Measurements from ENCODE around the gene STON1.
"Not testable (repeated sequence)": the region's sequence is repeated elsewhere in the genome, so short reads cannot be mapped to it uniquely, and the experiment has no call there.

Gene STON1

DNA sequence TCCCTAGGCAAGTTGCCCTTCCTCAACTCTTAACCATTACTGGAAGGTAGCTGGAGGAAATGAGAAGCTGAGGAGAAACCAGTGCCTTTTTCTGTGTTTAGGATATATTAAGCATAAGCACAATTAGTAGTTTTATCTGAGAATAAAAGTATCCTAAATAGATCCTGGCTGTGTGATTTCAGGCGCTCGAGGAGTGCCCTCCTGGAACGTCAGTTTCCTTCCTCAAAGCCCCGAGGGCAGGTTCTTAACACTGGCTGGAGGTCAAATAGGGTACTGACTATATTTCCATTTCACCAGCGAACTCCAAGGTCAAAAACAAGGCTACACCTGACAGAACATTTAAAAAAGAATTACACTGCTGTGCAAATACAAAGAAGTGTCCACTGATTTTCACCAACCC, 1.5 kb upstream of the STON1 start:
- no peak for DNase-seq

DNA sequence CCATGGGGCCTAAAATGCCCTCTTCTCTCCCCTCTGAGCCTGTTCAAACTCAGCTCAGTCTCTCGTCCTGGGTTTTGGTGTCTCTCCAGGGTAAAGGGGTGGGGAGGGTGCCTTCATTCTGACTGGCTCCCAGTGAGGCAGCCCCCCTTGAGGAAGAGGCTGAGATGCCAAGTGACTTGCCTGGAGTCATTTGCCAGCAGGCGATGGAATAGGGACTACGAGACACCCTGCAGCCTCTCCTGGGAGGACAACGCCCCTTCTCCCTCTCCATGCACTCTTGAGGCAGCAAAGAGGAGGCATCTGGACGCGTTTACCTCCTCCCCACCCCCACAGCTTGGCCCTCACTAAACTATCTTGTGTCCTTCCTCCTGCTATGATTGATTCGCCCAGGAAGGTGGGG, 760 bp upstream of the STON1 start:
- no peak for DNase-seq

DNA sequence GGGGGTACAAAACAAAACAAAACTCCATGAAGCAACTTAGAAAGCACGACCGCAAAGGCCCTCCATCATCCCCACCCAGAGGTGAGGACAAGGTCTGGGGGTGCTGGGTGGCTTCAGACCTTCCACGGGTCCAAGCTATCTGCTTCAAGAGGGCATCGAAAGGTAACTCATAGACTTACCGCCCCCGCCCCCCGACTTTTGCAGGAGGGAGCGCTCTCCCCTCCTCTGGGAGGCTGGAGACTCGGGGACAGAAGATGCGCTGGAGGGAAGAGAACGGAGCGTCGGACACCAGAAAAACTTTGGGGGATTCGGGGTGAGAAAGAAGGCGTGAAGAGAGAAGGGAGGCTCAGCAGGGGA, 300 bp upstream of the STON1 start:
- DNase-seq, result no peak

DNA sequence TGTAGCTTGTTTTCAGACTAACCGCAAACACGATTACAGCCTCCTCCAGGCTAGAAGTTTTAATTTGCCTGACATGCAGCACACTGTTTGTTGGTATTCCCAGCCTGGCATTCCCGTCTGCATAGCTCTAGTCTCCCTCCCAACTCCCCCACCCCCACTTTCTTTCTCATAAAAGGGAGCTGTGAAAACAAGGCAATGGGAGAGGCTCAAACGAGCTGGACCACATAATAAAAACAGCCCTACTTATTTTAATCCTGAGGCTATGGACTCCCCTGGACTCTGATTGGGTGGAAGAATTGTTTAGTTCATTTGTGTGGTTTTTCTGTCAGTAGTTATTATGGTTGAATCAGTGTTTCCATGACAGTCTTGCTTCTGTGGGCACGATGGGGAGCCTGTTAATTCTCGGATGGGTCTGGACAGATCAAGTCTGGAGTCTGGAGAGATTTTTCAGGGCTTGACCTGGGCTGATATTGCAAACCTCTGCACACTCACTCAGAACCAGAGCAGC, 1.2 kb downstream of the STON1 start:
- no peak for DNase-seq

DNA sequence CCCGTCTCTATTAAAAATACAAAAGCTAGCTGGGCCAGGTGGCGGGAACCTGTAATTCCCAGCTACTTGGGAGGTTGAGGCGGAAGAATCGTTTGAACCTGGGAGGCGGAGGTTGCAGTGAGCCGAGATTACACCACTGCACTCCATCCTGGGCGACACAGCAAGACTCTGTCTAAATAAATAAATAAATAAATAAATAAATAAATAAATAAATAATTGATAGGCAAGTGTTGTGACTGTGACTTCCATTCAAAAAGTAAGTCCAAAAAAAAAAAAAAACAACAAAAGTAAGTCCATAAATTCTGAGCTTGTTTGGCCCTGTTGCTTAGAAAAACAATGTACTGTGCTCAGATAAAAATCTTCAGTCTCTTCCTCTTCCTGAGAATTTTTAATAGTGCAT, 2.2 kb downstream of the STON1 start:
- no peak for DNase-seq

DNA sequence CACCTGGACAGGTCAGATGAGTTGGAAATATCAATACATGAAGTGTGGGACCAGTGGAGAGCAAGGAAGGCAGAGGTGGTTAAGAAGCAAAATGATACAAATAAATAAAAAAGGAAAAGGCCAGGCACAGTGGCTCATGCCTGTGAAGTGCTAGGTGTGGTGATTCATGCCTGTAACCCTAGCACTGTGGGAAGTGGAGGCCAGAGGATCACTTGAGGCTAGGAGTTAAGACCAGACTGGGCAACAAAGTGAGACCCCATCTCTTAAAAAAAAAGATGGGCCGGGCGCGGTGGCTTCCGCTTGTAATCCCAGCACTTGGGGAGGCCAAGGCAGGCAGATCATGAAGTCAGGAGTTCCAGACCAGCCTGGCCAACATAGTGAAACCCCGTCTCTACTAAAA, 2.9 kb downstream of the STON1 start:
- no peak for DNase-seq

DNA sequence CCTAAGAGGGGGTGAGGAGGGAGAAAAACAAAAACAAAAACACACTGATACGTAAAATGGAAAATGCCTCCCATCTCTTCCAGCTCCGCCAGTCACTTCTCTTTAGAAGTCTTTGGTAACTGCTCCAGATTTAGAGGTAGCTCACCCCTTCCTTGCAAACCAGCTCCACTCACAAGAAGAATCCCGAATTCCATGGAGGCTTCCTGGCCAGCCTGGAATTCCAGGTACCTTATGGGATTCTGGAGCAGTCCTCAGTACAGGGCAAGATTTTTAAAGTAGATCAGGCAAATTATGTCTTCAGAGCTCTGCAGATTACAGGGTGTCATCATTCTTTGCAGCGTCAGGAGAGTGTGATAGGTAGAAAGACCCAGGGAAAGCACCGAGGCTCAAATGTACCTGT, 4.8 kb downstream of the STON1 start:
- DNase-seq, result no peak

DNA sequence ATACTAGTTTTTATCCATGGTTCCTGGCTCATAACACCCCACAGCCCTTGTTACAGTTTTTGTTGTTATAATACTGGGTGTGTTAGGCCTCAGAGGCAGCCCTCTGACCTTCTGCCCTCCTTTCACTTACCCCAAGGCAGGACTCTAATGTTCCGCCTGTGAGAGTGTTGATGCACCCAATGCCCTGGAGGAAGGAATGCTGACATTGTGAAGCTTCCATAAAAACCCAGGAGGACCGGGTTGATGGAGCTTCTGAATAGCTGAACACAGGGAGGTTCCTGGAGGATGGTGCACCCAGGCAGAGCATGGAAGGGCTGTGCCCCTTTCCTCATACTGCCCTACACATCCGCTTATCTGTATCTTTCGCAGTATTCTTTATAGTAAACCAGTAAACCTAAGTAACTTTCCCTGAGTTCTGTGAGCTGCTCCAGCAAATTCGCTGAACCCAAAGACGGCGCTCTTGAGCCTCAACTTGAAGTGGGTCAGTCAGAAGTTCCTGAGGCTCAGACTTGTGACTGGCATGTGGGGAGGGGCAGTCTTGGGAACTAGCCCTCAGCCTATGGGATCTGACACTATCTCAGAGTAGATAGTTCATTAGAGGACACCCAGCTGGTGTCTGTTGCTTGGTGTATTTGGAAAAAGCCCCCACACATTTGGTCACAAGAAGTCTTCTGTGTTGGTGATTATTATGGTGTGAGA, 10.4 kb downstream of the STON1 start:
- no peak for DNase-seq

DNA sequence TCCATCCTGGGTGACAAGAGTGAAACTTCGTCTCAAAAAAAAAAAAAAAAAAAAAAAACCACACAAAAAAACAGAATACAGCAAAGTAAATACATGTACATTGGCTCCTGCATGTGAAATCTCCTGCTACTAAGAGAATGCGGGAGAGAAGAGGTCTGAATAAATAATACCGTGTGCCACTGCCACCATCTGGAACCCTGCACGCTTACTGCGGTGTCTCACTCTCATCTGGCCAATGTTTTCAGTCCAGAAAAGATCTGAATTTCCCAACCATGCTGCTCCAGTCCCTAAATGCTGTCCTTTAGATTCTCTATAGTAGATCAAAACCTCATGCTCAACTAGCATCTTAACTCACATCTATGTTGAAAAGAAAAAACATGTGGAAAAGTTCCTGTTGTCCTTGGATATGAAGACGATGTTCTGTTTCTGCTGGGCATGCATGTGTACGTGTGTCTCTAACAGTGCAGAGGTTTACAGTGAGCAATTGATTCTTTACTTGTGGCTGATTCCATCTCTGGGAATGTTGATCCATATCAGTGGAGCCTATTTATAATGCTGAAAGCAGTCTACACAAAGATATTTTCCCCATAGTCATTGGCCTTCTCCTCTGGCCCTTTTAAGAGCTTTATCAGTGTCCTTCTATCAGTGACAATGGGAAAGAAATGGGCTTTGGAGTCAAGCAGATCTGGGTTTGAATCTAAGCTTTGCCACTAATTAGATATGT, 11.9 kb downstream of the STON1 start:
- no peak for DNase-seq

DNA sequence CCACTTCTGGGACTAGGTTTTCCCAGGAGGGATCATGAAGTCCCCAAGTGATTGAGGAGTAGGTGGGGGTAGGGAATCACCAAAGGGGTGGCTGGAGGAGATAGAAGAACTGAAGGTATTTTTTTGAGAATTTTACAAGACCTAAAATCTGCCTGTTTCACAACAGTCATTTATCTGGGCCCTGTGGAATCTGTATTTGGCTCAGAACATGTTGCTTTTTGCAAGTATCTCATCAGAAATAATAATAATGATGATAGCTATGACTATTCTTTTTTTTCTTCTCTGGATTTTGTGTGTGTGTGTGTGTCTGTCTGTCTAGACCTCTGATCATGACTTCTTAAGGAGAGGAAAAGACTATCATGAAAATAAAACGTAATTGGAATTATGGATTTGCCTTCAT, 13.9 kb downstream of the STON1 start:
- no peak for DNase-seq

DNA sequence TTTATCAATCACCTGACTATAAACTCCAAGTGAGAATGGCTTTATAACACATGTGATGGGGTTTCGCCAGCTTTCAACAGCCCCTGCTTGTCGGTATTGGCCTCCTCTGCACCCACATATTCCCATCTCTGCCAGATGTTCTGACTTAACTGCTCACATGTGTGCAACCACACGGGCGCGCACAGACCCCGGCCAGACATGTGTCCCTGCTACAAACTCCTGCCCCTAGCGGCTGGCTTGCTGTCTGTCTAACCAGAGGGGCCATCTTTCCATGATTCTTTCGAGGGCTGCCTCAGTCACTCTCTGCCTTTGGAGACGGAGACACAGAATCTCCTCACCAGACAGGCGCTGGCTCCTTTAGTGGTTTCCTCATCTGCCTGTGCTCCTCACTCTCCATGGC, 15.3 kb downstream of the STON1 start:
- DNase-seq, result no peak

DNA sequence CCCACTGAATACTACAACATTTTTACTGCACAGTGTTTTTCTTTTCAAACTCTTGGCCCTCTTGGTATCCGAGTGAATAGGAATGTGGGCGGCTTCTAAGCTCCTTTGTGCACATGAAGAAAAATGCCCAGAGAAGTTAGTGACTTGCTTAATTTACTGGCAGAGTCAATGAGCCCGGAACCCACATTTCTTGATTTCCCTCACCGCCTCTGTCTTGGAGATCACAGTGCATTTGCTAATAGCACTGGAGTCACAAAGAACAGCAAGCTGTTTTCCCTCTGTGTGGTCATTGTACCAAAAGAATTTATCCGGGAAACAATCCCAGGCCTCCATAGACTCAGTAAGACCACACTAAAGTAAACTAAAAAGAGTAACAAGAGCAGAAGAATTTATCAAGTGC, 18.9 kb downstream of the STON1 start:
- no peak for DNase-seq

DNA sequence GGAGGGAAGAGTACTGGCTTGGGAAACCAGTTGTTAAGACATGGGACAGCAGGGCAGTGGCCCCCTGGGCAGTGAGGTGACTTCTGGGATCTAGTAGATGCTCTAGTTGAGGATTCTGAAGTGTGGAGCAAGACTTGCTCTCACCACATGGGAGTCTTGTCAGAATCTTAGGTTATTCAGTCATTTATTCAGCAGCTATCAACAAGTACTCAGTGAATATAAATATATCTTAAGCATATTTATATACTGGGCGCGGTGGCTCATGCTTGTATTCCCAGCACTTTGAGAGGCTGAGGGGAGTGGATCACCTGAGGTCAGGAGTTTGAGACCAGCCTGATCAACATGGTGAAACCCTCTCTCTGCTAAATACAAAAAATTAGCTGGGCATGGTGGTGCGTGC, 20.0 kb downstream of the STON1 start:
- no peak for DNase-seq

DNA sequence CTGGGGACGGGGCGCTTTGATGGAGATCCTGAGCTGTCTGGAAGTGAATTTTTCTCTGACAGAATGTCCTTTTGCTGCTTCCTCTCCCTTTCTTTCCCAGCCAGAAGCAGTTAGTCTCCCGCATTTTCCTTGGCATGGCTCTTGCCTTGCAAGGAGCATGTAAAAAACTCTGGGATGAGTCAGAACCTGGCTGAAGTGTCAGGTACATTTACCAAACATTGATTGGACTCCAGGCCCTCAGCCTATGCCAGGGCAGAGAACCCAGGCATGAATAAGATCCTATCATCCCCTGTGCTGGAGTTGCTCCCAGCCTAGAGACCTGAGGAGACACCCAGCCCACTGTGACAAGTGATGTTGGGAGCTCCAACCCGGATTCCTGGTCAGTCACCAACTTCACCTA, 21.6 kb downstream of the STON1 start:
- no peak for DNase-seq

DNA sequence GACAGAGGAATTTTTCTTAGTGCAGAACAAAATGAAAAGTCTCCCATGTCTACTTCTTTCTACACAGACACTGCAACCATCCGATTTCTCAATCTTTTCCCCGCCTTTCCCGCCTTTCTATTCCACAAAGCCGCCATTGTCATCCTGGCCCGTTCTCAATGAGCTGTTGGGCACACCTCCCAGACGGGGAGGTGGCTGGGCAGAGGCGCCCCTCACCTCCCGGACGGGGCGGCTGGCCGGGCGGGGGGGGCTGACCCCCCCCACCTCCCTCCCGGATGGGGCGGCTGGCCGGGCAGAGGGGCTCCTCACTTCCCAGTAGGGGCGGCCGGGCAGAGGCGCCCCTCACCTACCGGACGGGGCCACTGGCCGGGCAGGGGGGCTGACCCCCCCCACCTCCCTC, 25.1 kb downstream of the STON1 start:
- DNase-seq, result not testable (repeated sequence)

DNA sequence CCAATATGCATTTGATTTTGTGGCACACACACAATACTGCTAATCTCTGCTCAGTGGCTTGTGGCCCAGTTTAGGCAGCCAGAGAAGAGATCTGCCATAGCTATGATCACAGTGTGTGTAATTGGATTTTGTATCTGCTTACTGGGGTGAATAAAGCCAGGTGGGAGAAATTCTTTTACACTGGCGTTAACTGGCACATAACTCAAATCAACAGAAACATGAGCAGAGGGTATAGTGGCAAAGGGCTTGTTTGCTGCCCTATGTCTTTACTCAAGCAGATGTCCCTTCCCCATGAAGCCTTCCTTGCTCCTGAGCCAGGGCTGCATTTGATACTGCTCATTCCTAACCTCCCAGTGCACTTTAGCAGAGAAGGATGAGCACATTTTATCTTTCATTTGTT, 28.5 kb downstream of the STON1 start:
- no peak for DNase-seq

DNA sequence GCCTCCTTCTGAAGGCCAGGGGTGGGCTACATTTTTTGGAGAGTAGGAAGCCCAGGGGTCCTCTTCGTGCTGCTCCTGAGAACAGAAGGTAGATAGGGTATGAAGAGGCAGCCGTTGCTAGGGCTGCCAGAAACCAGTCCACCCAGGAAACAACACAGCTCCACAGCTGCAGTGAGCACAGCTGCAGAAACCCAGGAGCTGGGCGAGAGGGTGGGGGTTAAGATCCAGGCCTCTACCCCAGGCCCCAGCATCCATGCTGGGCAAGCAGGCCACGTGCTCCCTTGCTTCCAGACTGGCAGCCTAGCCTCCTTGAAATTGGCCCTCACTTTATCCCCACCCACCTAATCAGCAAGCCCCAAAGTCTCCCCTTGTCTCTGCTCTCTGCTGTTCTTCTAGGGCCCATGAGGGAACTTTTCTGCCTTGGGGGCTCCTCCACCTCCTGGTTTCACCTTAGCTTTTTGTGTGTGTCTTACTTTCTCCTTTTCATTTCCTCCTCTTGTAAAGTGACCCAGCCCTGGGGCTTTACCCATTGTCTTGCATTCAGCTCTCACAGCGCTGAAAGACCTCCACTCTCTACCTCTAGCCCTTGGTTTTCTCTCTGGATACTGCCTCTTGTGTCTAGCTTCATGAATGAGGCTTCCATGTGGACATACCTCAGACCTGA, 30.7 kb downstream of the STON1 start:
- no peak for DNase-seq

DNA sequence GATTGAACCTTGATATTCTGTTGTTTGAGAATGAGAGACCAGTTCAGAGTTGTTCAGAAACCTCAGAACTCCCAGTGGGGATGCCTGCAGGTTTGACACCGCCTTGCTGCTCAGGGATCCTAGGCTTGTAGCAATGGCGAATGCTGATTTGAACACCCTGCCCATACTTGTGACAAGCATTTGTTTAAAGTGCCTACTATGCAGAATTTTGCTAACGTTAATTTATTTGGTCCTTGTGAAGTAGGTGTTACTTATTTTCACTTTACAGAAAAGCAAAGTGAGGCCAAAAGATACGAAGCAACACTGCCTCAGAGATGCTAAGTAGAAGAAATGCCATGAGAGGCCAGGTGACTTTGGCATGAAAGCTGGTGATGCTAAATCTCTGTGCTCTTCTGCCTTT, 32.3 kb downstream of the STON1 start:
- no peak for DNase-seq

DNA sequence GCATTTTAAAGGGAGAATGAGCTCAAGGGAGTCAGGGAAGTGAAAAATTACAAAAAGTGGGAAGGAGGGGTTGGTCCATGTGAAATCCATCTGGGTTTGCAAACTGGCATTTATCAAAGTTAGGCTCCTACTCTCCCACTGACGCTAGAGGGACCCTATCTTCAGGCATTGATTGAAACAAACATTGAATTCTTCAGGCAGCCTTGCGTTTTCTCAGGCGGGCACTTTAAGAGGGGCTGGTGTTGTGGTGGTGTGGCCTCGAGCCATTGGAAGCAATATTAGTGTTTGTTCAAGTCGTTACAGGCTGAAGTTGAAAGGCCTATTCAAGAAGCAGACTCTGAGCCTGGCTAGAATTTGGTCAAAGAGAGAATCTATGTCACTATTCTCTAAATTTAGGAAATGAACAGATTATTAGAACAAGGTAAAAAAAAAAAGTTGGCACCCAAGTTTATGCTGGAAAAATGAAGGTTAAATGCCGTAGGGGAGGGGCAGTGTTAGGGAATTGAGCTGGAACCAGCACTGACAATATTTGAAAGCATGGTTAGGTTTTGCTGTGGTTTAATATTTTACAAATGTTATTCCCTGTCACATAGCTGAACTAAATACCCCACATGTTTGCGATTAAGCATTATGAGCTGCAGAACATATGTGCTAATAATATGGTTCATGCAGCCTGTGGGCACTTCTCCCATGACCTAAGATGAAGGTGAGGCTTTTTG, 36.8 kb downstream of the STON1 start:
- DNase-seq, result no peak

DNA sequence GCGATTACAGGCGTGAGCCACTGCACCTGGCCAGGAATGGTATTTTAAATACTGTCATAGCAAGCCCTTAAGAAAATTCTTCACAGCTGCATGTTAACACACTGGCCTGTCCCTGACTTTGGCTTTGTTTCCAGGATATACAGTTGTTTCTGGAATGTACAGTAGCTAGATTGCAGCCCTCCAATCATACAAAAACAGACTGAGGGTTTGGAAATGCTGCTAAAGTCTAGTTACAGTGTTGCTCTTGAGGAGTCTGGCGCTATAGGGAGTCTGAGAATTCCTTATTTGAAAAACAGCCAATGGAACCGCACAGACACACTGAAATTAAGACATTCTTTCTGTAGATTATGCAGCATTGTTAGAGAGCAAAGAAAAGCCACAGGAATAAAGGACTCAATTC, 37.7 kb downstream of the STON1 start:
- DNase-seq, result no peak

DNA sequence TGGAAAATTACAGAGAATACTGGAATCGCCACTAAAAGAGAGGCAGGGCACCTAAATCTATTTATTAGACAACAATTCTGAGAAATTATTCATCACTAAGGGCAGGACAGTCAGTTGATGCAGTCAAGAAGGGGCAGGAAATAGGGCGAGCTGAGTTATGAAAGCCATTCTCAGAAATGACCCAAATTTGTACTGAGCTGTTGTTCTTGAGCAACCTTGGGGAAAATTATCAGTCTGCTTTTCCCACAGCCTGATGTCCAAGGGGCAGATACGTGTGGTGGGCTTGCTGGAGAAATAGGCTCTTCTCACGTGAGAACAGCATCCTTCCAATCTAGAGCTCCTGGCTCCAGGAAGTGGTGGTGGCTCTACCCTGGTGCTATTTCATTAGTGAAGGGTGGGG, 38.6 kb downstream of the STON1 start:
- no peak for DNase-seq

DNA sequence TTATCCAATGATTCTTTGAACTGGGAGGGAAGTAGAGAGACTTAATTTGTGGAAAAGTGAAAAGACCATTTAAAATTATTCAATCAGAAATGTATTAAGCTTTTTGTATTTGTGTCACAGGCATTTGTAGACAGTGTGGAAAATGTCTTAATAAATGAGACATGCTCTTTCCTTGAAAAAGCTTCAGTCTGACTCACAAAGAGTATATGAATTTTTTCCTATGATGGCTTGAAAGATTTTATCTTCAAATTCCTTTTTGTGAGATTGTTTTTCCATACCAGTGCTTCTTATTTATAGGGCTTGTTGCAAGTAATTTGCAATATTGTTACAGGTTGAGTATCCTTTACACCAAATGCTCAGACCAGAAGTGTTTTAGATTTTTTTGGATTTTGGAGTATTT, 39.5 kb downstream of the STON1 start:
- no peak for DNase-seq

DNA sequence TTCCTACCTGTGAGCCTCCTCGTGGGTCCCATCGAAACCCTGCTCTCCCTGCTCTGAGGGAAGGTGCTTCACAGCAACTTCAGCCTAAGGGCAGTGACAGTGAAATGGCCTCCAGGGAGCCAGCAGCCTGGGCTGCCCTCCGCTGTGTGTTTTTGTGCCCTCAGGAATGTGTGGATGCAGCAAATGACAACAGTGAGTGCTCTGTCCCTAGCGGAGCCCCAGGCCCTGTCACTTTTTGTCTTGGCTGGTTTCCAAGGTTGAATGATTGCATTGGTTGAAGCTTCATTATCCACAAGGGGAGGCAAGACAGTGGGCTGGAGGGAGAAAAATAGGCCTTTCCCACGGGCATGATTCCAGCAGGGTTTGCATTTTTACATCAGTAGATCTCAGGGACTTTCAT, 42.9 kb downstream of the STON1 start:
- DNase-seq, result no peak

Measured in effector CD8-positive, alpha-beta T cell (primary cell).